ENCODE results near the gene MED17.
"Not testable (repeated sequence)": the region's sequence is repeated elsewhere in the genome, so short reads cannot be mapped to it uniquely, and the experiment has no call there.

MED17 gene

GRCh38 chr11:93740031-93740729, 43.9 kb upstream of the MED17 start:
- TF ChIP-seq, protein P1, sequence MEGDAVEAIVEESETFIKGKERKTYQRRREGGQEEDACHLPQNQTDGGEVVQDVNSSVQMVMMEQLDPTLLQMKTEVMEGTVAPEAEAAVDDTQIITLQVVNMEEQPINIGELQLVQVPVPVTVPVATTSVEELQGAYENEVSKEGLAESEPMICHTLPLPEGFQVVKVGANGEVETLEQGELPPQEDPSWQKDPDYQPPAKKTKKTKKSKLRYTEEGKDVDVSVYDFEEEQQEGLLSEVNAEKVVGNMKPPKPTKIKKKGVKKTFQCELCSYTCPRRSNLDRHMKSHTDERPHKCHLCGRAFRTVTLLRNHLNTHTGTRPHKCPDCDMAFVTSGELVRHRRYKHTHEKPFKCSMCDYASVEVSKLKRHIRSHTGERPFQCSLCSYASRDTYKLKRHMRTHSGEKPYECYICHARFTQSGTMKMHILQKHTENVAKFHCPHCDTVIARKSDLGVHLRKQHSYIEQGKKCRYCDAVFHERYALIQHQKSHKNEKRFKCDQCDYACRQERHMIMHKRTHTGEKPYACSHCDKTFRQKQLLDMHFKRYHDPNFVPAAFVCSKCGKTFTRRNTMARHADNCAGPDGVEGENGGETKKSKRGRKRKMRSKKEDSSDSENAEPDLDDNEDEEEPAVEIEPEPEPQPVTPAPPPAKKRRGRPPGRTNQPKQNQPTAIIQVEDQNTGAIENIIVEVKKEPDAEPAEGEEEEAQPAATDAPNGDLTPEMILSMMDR (conservative IDR thresholded peaks at IDR 0.05): no peak
- TF ChIP-seq ZFX (IDR thresholded peaks at IDR 0.05): no peak
- H3K27ac ChIP-seq: peak overlapping the region; percentile 97

DNA sequence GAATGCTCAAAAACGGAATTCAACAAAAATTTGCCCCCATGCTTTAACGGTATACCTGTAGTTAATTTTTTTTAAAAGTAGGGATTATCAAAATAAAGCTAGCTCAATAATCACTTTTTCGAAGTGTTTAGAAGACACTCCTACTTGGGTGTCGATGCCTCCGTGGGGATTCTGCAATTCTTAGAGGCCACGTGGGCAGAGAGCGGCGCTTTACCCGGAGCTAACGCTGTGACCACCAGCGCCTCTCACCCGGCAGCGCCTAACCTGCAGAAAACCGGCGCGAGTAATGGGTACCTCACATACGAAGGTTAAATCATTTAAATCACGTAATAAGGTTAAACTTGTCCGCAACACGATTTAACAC, 43.4 kb upstream of the MED17 start:
- TF ChIP-seq, protein P1 (conservative IDR thresholded peaks at IDR 0.05): no peak; the same call in 1 of the 2 replicates
- peak overlapping the region; percentile 97 for H3K27ac ChIP-seq

GRCh38 chr11:93741094-93741881, 42.8 kb upstream of the MED17 start, which contains the start of the genes C11orf54 and TAF1D:
Gene C11orf54 (plus strand): TSS chr11:93741672. CDS start chr11:93747394, 5,722 bp downstream.
Gene TAF1D (minus strand): TSS chr11:93741495. CDS start chr11:93739304, 2,191 bp downstream.
- H3K27ac ChIP-seq: peak within 1 kb of the TSS; percentile 97
- peak; percentile 89 for TF ChIP-seq ZFX (IDR thresholded peaks at IDR 0.05)
- TF ChIP-seq, protein P1 (conservative IDR thresholded peaks at IDR 0.05): no peak; the same call in 1 of the 2 replicates

DNA sequence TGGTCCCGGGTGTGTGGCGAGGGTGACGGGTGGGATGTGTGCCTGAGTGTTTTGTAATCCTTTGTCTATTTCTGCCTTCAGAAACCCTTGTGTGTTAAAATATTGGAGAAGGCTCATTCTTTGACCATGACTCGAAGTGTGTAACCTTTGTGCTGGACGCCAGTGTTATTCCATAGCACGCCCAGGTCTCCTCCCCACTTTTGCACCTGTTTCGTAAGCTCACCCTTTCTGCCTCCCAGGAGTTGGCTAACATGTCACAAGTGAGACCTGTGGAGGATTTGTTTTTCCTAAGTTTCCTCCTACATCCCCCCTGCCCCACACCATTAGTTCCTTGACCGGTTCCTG, 42.2 kb upstream of the MED17 start:
- H3K27ac ChIP-seq: peak overlapping the region; percentile 97
- TF ChIP-seq, protein P1 (conservative IDR thresholded peaks at IDR 0.05): no peak
- TF ChIP-seq ZFX (IDR thresholded peaks at IDR 0.05): no peak

DNA sequence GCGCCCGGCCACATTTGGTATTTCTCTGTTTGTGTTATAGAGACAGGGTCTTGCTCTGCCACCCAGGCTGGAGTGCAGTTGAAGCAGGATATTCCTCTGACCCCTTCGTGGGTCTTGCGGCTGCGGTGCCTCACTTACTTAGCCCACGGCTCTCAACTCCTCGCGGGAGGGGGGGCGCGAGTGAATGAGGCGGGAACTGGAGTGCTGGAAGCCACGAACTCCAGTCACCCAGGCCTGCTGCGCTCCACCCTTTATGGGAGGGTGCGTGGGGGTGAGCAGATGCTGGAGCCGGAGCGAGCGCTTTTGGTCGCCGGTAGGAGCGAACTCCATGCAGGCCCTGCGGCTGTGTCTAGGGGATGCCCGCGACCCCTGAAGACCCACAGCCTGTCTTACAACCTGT, 40.8 kb upstream of the MED17 start:
- TF ChIP-seq, protein P1 (conservative IDR thresholded peaks at IDR 0.05): no peak
- 0 out of 2 replicates have a peak overlapping the region, but pooled peaks have one; percentile 97 for H3K27ac ChIP-seq

DNA sequence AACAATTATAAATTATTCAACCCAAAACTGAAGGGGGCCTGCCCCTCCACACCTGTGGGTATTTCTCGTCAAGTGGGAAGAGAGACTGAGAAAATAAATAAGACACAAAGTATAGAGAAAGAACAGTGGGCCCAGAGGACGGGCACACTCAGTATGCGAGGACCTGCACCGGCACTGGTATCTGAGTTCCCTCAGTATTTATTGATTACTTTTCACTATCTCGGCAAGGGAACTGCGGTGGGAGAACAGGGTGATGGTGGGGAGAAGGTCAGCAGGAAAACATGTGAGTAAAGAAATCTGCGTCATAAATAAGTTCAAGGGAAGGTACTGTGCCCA, 39.4 kb upstream of the MED17 start:
- H3K27ac ChIP-seq: no peak overlapping the region
- TF ChIP-seq ZFX (IDR thresholded peaks at IDR 0.05): no peak
- TF ChIP-seq, protein P1 (conservative IDR thresholded peaks at IDR 0.05): no peak

DNA sequence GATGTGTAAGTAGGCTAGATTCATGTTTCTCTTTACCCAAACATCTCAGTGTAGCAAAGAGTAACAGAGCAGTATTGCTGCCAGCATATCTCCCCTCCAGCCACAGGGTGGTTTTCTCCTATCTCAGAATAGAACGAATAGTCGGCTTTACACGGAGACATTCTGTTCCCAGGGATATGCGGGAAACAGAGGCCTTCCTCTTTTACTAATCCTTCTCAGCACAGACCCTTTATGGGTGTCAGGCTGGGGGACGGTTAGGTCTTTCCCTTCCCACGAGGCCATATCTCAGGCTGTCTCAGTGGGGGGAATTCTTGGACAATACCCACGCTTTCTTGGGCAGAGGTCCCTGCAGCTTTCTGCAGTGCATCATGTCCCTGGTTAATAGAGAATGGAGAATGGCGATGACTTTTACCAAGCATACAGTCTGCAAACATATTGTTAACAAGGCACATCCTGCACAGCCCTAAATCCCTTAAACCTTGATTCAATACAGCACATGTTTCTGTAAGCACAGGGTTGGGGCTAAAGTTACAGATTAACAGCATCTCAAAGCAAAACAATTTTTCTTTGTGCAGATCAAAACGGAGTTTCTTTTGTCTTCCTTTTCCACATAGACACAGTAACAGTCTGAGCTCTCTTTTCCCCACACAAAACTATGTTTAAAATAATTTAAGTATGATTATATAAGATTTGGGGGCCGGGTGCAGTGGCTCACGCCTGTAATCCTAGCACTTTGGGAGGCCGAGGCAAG, 38.9 kb upstream of the MED17 start:
- not testable (repeated sequence) for H3K27ac ChIP-seq

Measured in C4-2B (cell line).